Ovary (tissue), 9 donors: Measurements from ENCODE around the gene OR6B3. TPM values are rescaled to one million over a fixed set of nuclear protein-coding genes. Genes with fewer than 3 reads are reported as not detected.

Source experiments
- DNase-seq, 5 donors: peaks; one replicate each; pipeline ENCODE4 v3.0.0-alpha.2; 2019 to 2020
- H3K27ac ChIP-seq, 2 donors: fragments of 200-600 bp; one replicate each; pipeline versions ENCODE4 v1.5.1 to v1.8.0; 2019 to 2022
- H3K27me3 ChIP-seq: fragments of 200-600 bp; one replicate; pipeline ENCODE4 v1.8.0; 2022
- H3K36me3 ChIP-seq: fragments of 200-600 bp; sonication (generic); one replicate; pipeline ENCODE4 v1.5.1; 2019
- H3K4me1 ChIP-seq: one replicate; pipeline ENCODE4 v1.8.1; 2013; ENCODE audit warnings: mild to moderate bottlenecking, moderate library complexity; ENCODE audit not compliant: insufficient read depth
- H3K4me3 ChIP-seq: fragments of 200-600 bp; sonication (generic); one replicate; pipeline ENCODE4 v1.5.1; 2017
- H3K9me3 ChIP-seq, 2 donors: fragments of 200-600 bp in 1 of 2; sonication (generic) in 1 of 2; one replicate each; pipeline versions ENCODE4 v1.5.1 to v1.8.1; 2013 to 2019; ENCODE audit warnings: mild to moderate bottlenecking in 1 of 2, moderate library complexity in 1 of 2
- CTCF ChIP-seq, 3 donors: fragments of 450-650 bp in 2 of 3; fragments of 200-600 bp in 1 of 3; IDR thresholded peaks; one replicate each; pipeline versions ENCODE4 v1.5.1 to v1.8.0; 2016 to 2022; ENCODE audit warnings: antibody characterized with exemption in 3 of 3, mild to moderate bottlenecking in 1 of 3
- EP300 ChIP-seq: sonication (generic); formaldehyde crosslinking; IDR thresholded peaks from one replicate; pipeline ENCODE4 v1.6.1; 2017; ENCODE audit warnings: antibody characterized with exemption
- POLR2A ChIP-seq: fragments of 450-650 bp; IDR thresholded peaks from one replicate; pipeline ENCODE4 v1.6.1; 2017; ENCODE audit warnings: antibody characterized with exemption, mild to moderate bottlenecking, moderate library complexity
- WGBS, 3 donors: extraction: QIAGEN DNeasy Blood & Tissue Kit in 1 of 3; methylation state at CpG; one replicate each; pipeline versions ENCODE4 v1.1.5 to v1.1.7; 2013 to 2017; 5-methylcytosine and 5-hydroxymethylcytosine counted together
- intact Hi-C, 4 donors: fragments of 100-400 bp; cut with DNase I; formaldehyde crosslinking; loops; one replicate each; pipeline versions ENCODE4 v1.11.0 to v1.15.1; 2022 to 2023
- polyA plus RNA-seq, 2 donors: library from polyadenylated mRNA; stranded (reverse); fragments of 200-250 nt in 1 of 2; fragments of 350-450 nt in 1 of 2; fragmentation: Illumina TruSeq in 1 of 2; extraction: RNeasy Lipid Tissue Mini Kit (QIAGEN cat#74804) in 1 of 2; gene quantifications; one replicate each; pipeline ENCODE4 v1.2.3, GENCODE V29; 2013 to 2014
- total RNA-seq, 7 donors: library from RNA; depleted of rRNA in 2 of 7; stranded (reverse); fragments of >200 nt in 2 of 7; fragmentation: NEBNext Ultra II Directional in 3 of 7; extraction: Animal tissue kit (Norgen Biotek cat#: 25700) in 3 of 7; gene quantifications; one replicate each; pipeline versions ENCODE4 v1.1.0 to v1.2.4, GENCODE V29; 2016 to 2023
- donor health status: DM: no; HTN: no; CAD: no; lungs with moderate emphysema.
- donor health status: DM: no; HTN: no; CAD: no.
- donor health status: Bipolar disorder and iron deficiency.
- donor health status: DM: yes; HTN: yes; CAD: no.
- donor health status: DM: no; HTN: no; CAD: no.
- donor health status: DM: yes; HTN: yes; CAD: no.

Gene OR6B3
- total and polyA plus RNA-seq, 9 donors, result not detected

GRCh38 chr2:240086563-240086962 is 33.2 kb upstream of the OR6B3 start:
- intact Hi-C loops, result loop anchor here in 1 of 4 donors (2.0 kb wide), 1 partner anchor 28 kb away; no protein-coding TSS in a partner anchor
- Histone ChIP-seq H3K4me3 (no peak overlapping the region), H3K27ac (no peak overlapping the region)

DNA sequence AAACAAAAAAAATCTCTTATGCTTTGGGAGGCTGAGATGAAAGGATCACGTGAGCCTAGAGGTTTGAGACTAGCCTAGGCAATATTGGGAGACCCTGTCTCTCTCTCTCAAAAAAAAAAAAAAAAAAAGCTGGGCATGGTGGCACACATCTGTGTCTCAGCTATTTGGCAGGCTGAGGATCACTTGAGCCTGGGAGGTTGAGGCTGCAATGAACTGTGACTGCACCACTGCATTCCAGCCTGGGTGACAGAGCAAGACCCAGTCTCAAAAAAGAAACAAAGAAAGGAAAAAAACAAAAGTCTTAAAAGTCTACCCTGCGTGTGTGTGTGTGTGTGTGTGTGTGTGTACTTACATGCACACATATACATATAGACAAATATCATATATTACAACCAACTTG is 25.3 kb upstream of the OR6B3 start:
- Histone ChIP-seq H3K4me3 (no peak overlapping the region), H3K36me3 (no peaks in the 10 kb centered on the region), H3K9me3 (peaks cover 0 to 6% of the 10 kb centered on the region in 2 donors), H3K4me1 (no peaks in the 10 kb centered on the region), H3K27me3 (no peaks in the 10 kb centered on the region), H3K27ac (no peak overlapping the region)
- intact Hi-C loops, result no loop called here
- 48 to 59% (median 56%) methylated on average over 2 of the region's 2 CpGs for WGBS, 3 donors
- no peak for TF ChIP-seq CTCF (IDR thresholded peaks at IDR 0.05)
- TF ChIP-seq POLR2A, result no peak
- no peak for TF ChIP-seq EP300
- DNase-seq, result no peak

More at GRCh38 chr2:240086563-240086962, 33.2 kb upstream of the OR6B3 start:
- no peaks in the 10 kb centered on the region for H3K4me1 ChIP-seq
- TF ChIP-seq POLR2A (no peak), EP300 (no peak), CTCF (IDR thresholded peaks at IDR 0.05) (no peak)
- H3K36me3 ChIP-seq, result no peaks in the 10 kb centered on the region
- no peaks in the 10 kb centered on the region for H3K9me3 ChIP-seq
- DNase-seq, result no peak
- no peaks in the 10 kb centered on the region for H3K27me3 ChIP-seq

DNA sequence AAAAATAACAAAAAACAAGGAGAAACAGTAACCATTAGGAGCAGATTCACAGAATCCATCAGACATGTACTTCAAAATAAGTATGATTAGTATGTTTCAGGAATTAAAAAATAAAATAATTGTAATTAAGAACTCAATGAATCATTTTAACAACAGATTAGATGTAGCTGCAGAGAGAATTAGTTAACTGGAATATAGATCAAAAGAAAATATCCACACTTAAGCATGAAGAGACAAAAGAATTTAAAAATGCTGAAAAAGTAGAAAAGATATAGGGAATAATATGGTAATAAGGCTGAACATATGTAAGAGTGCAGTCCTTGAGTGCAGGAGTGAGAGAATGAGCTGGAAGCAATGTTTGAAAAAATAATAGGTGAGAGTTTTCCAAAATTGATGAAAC is 24.1 kb upstream of the OR6B3 start:
- no peak for TF ChIP-seq CTCF (IDR thresholded peaks at IDR 0.05)
- no peak for TF ChIP-seq POLR2A
- TF ChIP-seq EP300, result no peak
- Histone ChIP-seq H3K9me3 (peaks cover 0 to 6% of the 10 kb centered on the region in 2 donors), H3K36me3 (no peaks in the 10 kb centered on the region), H3K4me3 (no peak overlapping the region), H3K27me3 (no peaks in the 10 kb centered on the region), H3K4me1 (no peaks in the 10 kb centered on the region), H3K27ac (no peak overlapping the region)
- DNase-seq, result no peak
- intact Hi-C loops, result no loop called here

- WGBS, 3 donors, result 48 to 80% (median 67%) methylated on average over 5 of the region's 5 CpGs
- TF ChIP-seq EP300 (no peak), CTCF (IDR thresholded peaks at IDR 0.05) (no peak), POLR2A (no peak)
These were observed 21.2 kb upstream of the OR6B3 start for GRCh38 chr2:240074545-240074944.

GRCh38 chr2:240070907-240071306 is 17.6 kb upstream of the OR6B3 start:
- DNase-seq, result no peak
- H3K4me3 ChIP-seq, result no peak overlapping the region
- no peaks in the 10 kb centered on the region for H3K4me1 ChIP-seq
- WGBS, 3 donors, result 86 to 87% (median 86%) methylated on average over 3 of the region's 3 CpGs
- TF ChIP-seq CTCF (IDR thresholded peaks at IDR 0.05) (no peak), EP300 (no peak), POLR2A (no peak)
- no peaks in the 10 kb centered on the region for H3K9me3 ChIP-seq
- no peaks in the 10 kb centered on the region for H3K36me3 ChIP-seq
- intact Hi-C loops, result no loop called here
- H3K27ac ChIP-seq, result no peak overlapping the region
- H3K27me3 ChIP-seq, result no peaks in the 10 kb centered on the region

More at GRCh38 chr2:240074545-240074944, 21.2 kb upstream of the OR6B3 start:
- H3K4me1 ChIP-seq, result no peaks in the 10 kb centered on the region
- H3K36me3 ChIP-seq, result no peaks in the 10 kb centered on the region
- H3K27ac ChIP-seq, result no peak overlapping the region
- H3K9me3 ChIP-seq, result peaks cover 0 to 6% of the 10 kb centered on the region in 2 donors
- H3K4me3 ChIP-seq, result no peak overlapping the region
- no peaks in the 10 kb centered on the region for H3K27me3 ChIP-seq
- intact Hi-C loops, result no loop called here
- DNase-seq, result no peak
